Fibroblast of villous mesenchyme (primary cell): Measurements from ENCODE around the gene ERF. TPM values are rescaled to one million over a fixed set of nuclear protein-coding genes. Genes with fewer than 3 reads are reported as not detected.

Experiments used
- DNase-seq: peaks from one replicate; pipeline ENCODE4 v3.0.0-alpha.2; 2010; ENCODE audit warnings: low read depth
- H3K4me3 ChIP-seq: 2 replicates; pipeline ENCODE4 v1.5.1; 2011; ENCODE audit warnings: low read depth, mild to moderate bottlenecking, low read length
- CTCF ChIP-seq: IDR thresholded peaks from 2 replicates; pipeline ENCODE4 v1.5.1; 2012; ENCODE audit warnings: low read depth, mild to moderate bottlenecking, low read length; ENCODE audit not compliant: insufficient read depth
- total RNA-seq: library from RNA; depleted of rRNA; stranded (reverse); fragments of >200 nt; gene quantifications from 2 replicates; pipeline ENCODE4 v1.2.3, GENCODE V29; 2012

The ERF gene
- total RNA-seq, 1 donor, result 27.6 TPM

GRCh38 chr19:42290523-42291434, 35.9 kb upstream of the ERF start:
- peak; percentile 59 for TF ChIP-seq CTCF
- DNase-seq, result no peak
- H3K4me3 ChIP-seq, result no peak overlapping the region

GRCh38 chr19:42290136-42290522, 35.2 kb upstream of the ERF start:
- no peak overlapping the region for H3K4me3 ChIP-seq
- TF ChIP-seq CTCF, result no peak
- DNase-seq, result no peak

- no peak for TF ChIP-seq CTCF
- no peak overlapping the region for H3K4me3 ChIP-seq
- no peak for DNase-seq
These were observed 34.7 kb upstream of the ERF start for GRCh38 chr19:42289556-42290041.

GRCh38 chr19:42288881-42289555, 34.1 kb upstream of the ERF start:
- TF ChIP-seq CTCF, result no peak
- H3K4me3 ChIP-seq, result no peak overlapping the region
- no peak for DNase-seq

- TF ChIP-seq CTCF, result no peak
- H3K4me3 ChIP-seq, result no peak overlapping the region
- DNase-seq, result no peak
These were observed 33.5 kb upstream of the ERF start for GRCh38 chr19:42288387-42288786.

- TF ChIP-seq CTCF, result no peak
- H3K4me3 ChIP-seq, result no peak overlapping the region
- no peak for DNase-seq
These were observed 32.8 kb upstream of the ERF start for GRCh38 chr19:42287827-42288107.
